ENCODE data around the gene GNAT2. TPM values are rescaled to one million over a fixed set of nuclear protein-coding genes. Genes with fewer than 3 reads are reported as not detected.

The GNAT2 gene
- total and polyA plus RNA-seq, 2 donors (not counting 1 experiment from before 2014, with no cell fraction given), result 0.17 to 0.22 TPM

GRCh38 chr1:109603229-109603628 is 16.2 kb downstream of the GNAT2 start:
- Histone ChIP-seq H3K9me3 (ENCODE audit: control insufficient read depth, insufficient read depth, low read depth, low read length) (no peaks in the 10 kb centered on the region), H3K4me3 (replicated peaks in 1 of 4; ENCODE audit: control extremely low read depth in 1 of 4, insufficient read depth in 1 of 4, low read depth in 3 of 4, low read length in 4 of 4) (no peak overlapping the region), H2AFZ (ENCODE audit: low read length) (no peak overlapping the region), H4K20me1 (ENCODE audit: control insufficient read depth, extremely low read depth, insufficient read depth, low read length) (no peaks in the 10 kb centered on the region), H3K4me2 (ENCODE audit: extremely low read depth, insufficient read depth, low read length) (no peak overlapping the region), H3K27me3 (ENCODE audit: control insufficient read depth, insufficient read depth, low read length) (no peaks in the 10 kb centered on the region), H3K79me2 (ENCODE audit: control insufficient read depth, insufficient read depth, low read length) (no peaks in the 10 kb centered on the region), H3K9ac (ENCODE audit: insufficient read depth, low read length) (no peak overlapping the region), H3K4me1 (ENCODE audit: control insufficient read depth, extremely low read depth, insufficient read depth, low read length) (no peaks in the 10 kb centered on the region), H3K36me3 (ENCODE audit: control insufficient read depth, insufficient read depth, low read length) (no peaks in the 10 kb centered on the region), H3K27ac (ENCODE audit: insufficient read depth, low read length) (no peak overlapping the region)
- DNase-seq (ENCODE audit: low read depth in 2 of 2), result no peak
- TF ChIP-seq CTCF (conservative IDR thresholded peaks at IDR 0.05 in 1 of 2, IDR thresholded peaks at IDR 0.05 in 1 of 2; ENCODE audit: low read depth in 1 of 2, low read length in 2 of 2), result no peak
- TF ChIP-seq EZH2 (IDR thresholded peaks at IDR 0.05; ENCODE audit: low read length, missing control alignments), result no peak

GRCh38 chr1:109598655-109599054 is 20.8 kb downstream of the GNAT2 start:
- no peak overlapping the region for H2AFZ ChIP-seq (ENCODE audit: low read length)
- no peak overlapping the region for H3K4me2 ChIP-seq (ENCODE audit: extremely low read depth, insufficient read depth, low read length)
- H3K9me3 ChIP-seq (ENCODE audit: control insufficient read depth, insufficient read depth, low read depth, low read length), result no peaks in the 10 kb centered on the region
- H3K9ac ChIP-seq (ENCODE audit: insufficient read depth, low read length), result no peak overlapping the region
- peaks cover 10% of the 10 kb centered on the region for H3K4me1 ChIP-seq (ENCODE audit: control insufficient read depth, extremely low read depth, insufficient read depth, low read length)
- H3K27ac ChIP-seq (ENCODE audit: insufficient read depth, low read length), result no peak overlapping the region
- H3K79me2 ChIP-seq (ENCODE audit: control insufficient read depth, insufficient read depth, low read length), result no peaks in the 10 kb centered on the region
- no peaks in the 10 kb centered on the region for H4K20me1 ChIP-seq (ENCODE audit: control insufficient read depth, extremely low read depth, insufficient read depth, low read length)
- no peak for DNase-seq (ENCODE audit: low read depth in 2 of 2)
- H3K4me3 ChIP-seq (replicated peaks in 1 of 4; ENCODE audit: control extremely low read depth in 1 of 4, insufficient read depth in 1 of 4, low read depth in 3 of 4, low read length in 4 of 4), result no peak overlapping the region
- TF ChIP-seq CTCF (conservative IDR thresholded peaks at IDR 0.05 in 1 of 2, IDR thresholded peaks at IDR 0.05 in 1 of 2; ENCODE audit: low read depth in 1 of 2, low read length in 2 of 2) (peak in 1 of 2 donors; percentile 19), EZH2 (IDR thresholded peaks at IDR 0.05; ENCODE audit: low read length, missing control alignments) (no peak)
- H3K27me3 ChIP-seq (ENCODE audit: control insufficient read depth, insufficient read depth, low read length), result no peaks in the 10 kb centered on the region
- H3K36me3 ChIP-seq (ENCODE audit: control insufficient read depth, insufficient read depth, low read length), result no peaks in the 10 kb centered on the region

- Histone ChIP-seq H3K79me2 (ENCODE audit: control insufficient read depth, insufficient read depth, low read length) (no peaks in the 10 kb centered on the region), H4K20me1 (ENCODE audit: control insufficient read depth, extremely low read depth, insufficient read depth, low read length) (no peaks in the 10 kb centered on the region), H3K4me2 (ENCODE audit: extremely low read depth, insufficient read depth, low read length) (no peak overlapping the region), H3K9me3 (ENCODE audit: control insufficient read depth, insufficient read depth, low read depth, low read length) (no peaks in the 10 kb centered on the region), H3K27me3 (ENCODE audit: control insufficient read depth, insufficient read depth, low read length) (no peaks in the 10 kb centered on the region), H3K27ac (ENCODE audit: insufficient read depth, low read length) (no peak overlapping the region), H3K9ac (ENCODE audit: insufficient read depth, low read length) (no peak overlapping the region), H3K4me1 (ENCODE audit: control insufficient read depth, extremely low read depth, insufficient read depth, low read length) (peaks cover 10% of the 10 kb centered on the region), H3K36me3 (ENCODE audit: control insufficient read depth, insufficient read depth, low read length) (peaks cover under 1% of the 10 kb centered on the region), H3K4me3 (replicated peaks in 1 of 4; ENCODE audit: control extremely low read depth in 1 of 4, insufficient read depth in 1 of 4, low read depth in 3 of 4, low read length in 4 of 4) (no peak overlapping the region), H2AFZ (ENCODE audit: low read length) (no peak overlapping the region)
- TF ChIP-seq CTCF (conservative IDR thresholded peaks at IDR 0.05 in 1 of 2, IDR thresholded peaks at IDR 0.05 in 1 of 2; ENCODE audit: low read depth in 1 of 2, low read length in 2 of 2) (no peak), EZH2 (IDR thresholded peaks at IDR 0.05; ENCODE audit: low read length, missing control alignments) (no peak)
- DNase-seq (ENCODE audit: low read depth in 2 of 2), result no peak
Measured at GRCh38 chr1:109598156-109598555, 21.3 kb downstream of the GNAT2 start.
